HEK293 (cell line): ENCODE data around the gene MLLT3.

ENCODE experiments used
- CTCF ChIA-PET: fragments of 350-600 bp; formaldehyde crosslinking; extraction: SDS; loops from one replicate; lab custom pipeline; 2021; ENCODE audit warnings: antibody characterized with exemption; lab: Yijun Ruan, JAX
- POLR2A ChIA-PET: fragments of 300-600 bp; formaldehyde crosslinking; extraction: SDS; loops from one replicate; lab custom pipeline; 2020; ENCODE audit warnings: antibody characterized with exemption, inconsistent platforms; lab: Yijun Ruan, JAX
- H3K27ac ChIP-seq: fragments of 200-500 bp; sonication (Bioruptor generic); 2 replicates; pipeline ENCODE4 v1.5.1; 2014; ENCODE audit warnings: low read depth, low read length, control low read depth, inconsistent platforms; ENCODE audit errors: extremely low read depth
- H3K36me3 ChIP-seq, 2 experiments: fragments of 200-500 bp in 1 of 2; sonication (Bioruptor generic) in 1 of 2; 1 replicate in 1 of 2; 2 replicates in 1 of 2; pipeline ENCODE4 v1.5.1; 2014 to 2017; ENCODE audit warnings: inconsistent platforms in 2 of 2, low read length in 2 of 2; ENCODE audit not compliant: control insufficient read depth in 2 of 2, insufficient read depth in 1 of 2
- H3K4me1 ChIP-seq: fragments of 200-500 bp; sonication (Bioruptor generic); 2 replicates; pipeline ENCODE4 v1.5.1; 2014; ENCODE audit warnings: mild to moderate bottlenecking, low read length, inconsistent platforms; ENCODE audit not compliant: control insufficient read depth, insufficient read depth
- H3K4me3 ChIP-seq: 2 replicates; pipeline ENCODE4 v1.5.1; 2011; ENCODE audit warnings: low read depth, mild to moderate bottlenecking, control low read depth, low read length, moderate library complexity
- H3K9me3 ChIP-seq: fragments of 200-500 bp; sonication (Bioruptor generic); 2 replicates; pipeline ENCODE4 v1.5.1; 2014; ENCODE audit warnings: low read depth, low read length, inconsistent platforms; ENCODE audit not compliant: control insufficient read depth, insufficient read depth
- GLIS1 ChIP-seq: fragments of 450-650 bp; formaldehyde crosslinking; IDR thresholded peaks from 2 replicates; pipeline ENCODE4 v1.5.1; 2016; ENCODE audit warnings: missing biosample characterization, missing genetic modification characterization
- IKZF3 ChIP-seq: fragments of 450-650 bp; IDR thresholded peaks from 2 replicates; pipeline ENCODE4 v1.5.0; 2018; ENCODE audit warnings: missing biosample characterization, mild to moderate bottlenecking, missing genetic modification characterization, moderate library complexity
- OSR2 ChIP-seq: fragments of 450-650 bp; formaldehyde crosslinking; IDR thresholded peaks from 2 replicates; pipeline ENCODE4 v1.5.1; 2016; ENCODE audit warnings: missing biosample characterization, missing genetic modification characterization
- SP7 ChIP-seq: fragments of 450-650 bp; formaldehyde crosslinking; IDR thresholded peaks from 2 replicates; pipeline ENCODE4 v1.5.1; 2016; ENCODE audit warnings: missing biosample characterization, missing genetic modification characterization
- TRIM28 ChIP-seq: IDR thresholded peaks from 2 replicates; pipeline ENCODE4 v1.6.1; 2011; ENCODE audit warnings: low read length, control low read depth, borderline replicate concordance
- YY2 ChIP-seq: fragments of 450-650 bp; formaldehyde crosslinking; IDR thresholded peaks from 2 replicates; pipeline ENCODE4 v1.5.1; 2016; ENCODE audit warnings: missing biosample characterization, missing genetic modification characterization
- ZFP69B ChIP-seq: fragments of 450-650 bp; formaldehyde crosslinking; IDR thresholded peaks from 2 replicates; pipeline ENCODE4 v1.5.1; 2016; ENCODE audit warnings: missing biosample characterization, missing genetic modification characterization
- ZNF132 ChIP-seq: fragments of 450-650 bp; formaldehyde crosslinking; IDR thresholded peaks from 2 replicates; pipeline ENCODE4 v1.5.1; 2017; ENCODE audit warnings: missing biosample characterization, missing genetic modification characterization, borderline replicate concordance
- ZNF138 ChIP-seq: fragments of 450-650 bp; formaldehyde crosslinking; IDR thresholded peaks from 2 replicates; pipeline ENCODE4 v1.5.1; 2016; ENCODE audit warnings: missing biosample characterization, missing genetic modification characterization, borderline replicate concordance
- ZNF140 ChIP-seq: fragments of 450-650 bp; formaldehyde crosslinking; IDR thresholded peaks from 2 replicates; pipeline ENCODE4 v1.5.1; 2016; ENCODE audit warnings: missing biosample characterization, missing genetic modification characterization
- ZNF19 ChIP-seq: fragments of 450-650 bp; formaldehyde crosslinking; IDR thresholded peaks from 2 replicates; pipeline ENCODE4; 2016; ENCODE audit warnings: missing biosample characterization, missing genetic modification characterization, low read depth
- ZNF311 ChIP-seq: fragments of 450-650 bp; formaldehyde crosslinking; IDR thresholded peaks from 2 replicates; pipeline ENCODE4 v1.5.1; 2017; ENCODE audit warnings: missing biosample characterization, missing genetic modification characterization, borderline replicate concordance
- ZNF324 ChIP-seq: fragments of 450-650 bp; formaldehyde crosslinking; IDR thresholded peaks from 2 replicates; pipeline ENCODE4 v1.5.1; 2016; ENCODE audit warnings: missing biosample characterization, missing genetic modification characterization
- ZNF354C ChIP-seq: fragments of 450-650 bp; formaldehyde crosslinking; IDR thresholded peaks from 2 replicates; pipeline ENCODE4 v1.5.1; 2016; ENCODE audit warnings: missing biosample characterization, missing genetic modification characterization, low read depth, borderline replicate concordance
- ZNF366 ChIP-seq: fragments of 450-650 bp; formaldehyde crosslinking; conservative IDR thresholded peaks from 2 replicates; pipeline ENCODE4 v1.5.1; 2016; ENCODE audit warnings: missing biosample characterization, missing genetic modification characterization
- ZNF394 ChIP-seq: fragments of 450-650 bp; formaldehyde crosslinking; IDR thresholded peaks from 2 replicates; pipeline ENCODE4 v1.5.1; 2016; ENCODE audit warnings: missing biosample characterization, missing genetic modification characterization, mild to moderate bottlenecking, moderate library complexity, borderline replicate concordance
- ZNF510 ChIP-seq: fragments of 450-650 bp; formaldehyde crosslinking; IDR thresholded peaks from 2 replicates; pipeline ENCODE4 v1.5.1; 2018; ENCODE audit warnings: mild to moderate bottlenecking, missing genetic modification characterization, missing biosample characterization; ENCODE audit not compliant: insufficient replicate concordance
- ZNF560 ChIP-seq: fragments of 450-650 bp; formaldehyde crosslinking; IDR thresholded peaks from 2 replicates; pipeline ENCODE4 v1.5.1; 2017; ENCODE audit warnings: missing biosample characterization, missing genetic modification characterization, borderline replicate concordance
- ZNF571 ChIP-seq: fragments of 450-650 bp; formaldehyde crosslinking; IDR thresholded peaks from 2 replicates; pipeline ENCODE4 v1.5.0; 2017; ENCODE audit warnings: missing biosample characterization, missing genetic modification characterization
- ZNF777 ChIP-seq: fragments of 450-650 bp; formaldehyde crosslinking; IDR thresholded peaks from 2 replicates; pipeline ENCODE4 v1.5.1; 2017; ENCODE audit warnings: missing biosample characterization, missing genetic modification characterization, borderline replicate concordance
- ZNF791 ChIP-seq: fragments of 450-650 bp; formaldehyde crosslinking; IDR thresholded peaks from 2 replicates; pipeline ENCODE4 v1.5.1; 2016; ENCODE audit warnings: missing biosample characterization, missing genetic modification characterization
- ZSCAN23 ChIP-seq: fragments of 450-650 bp; formaldehyde crosslinking; IDR thresholded peaks from 2 replicates; pipeline ENCODE4 v1.5.1; 2016; ENCODE audit warnings: missing biosample characterization, missing genetic modification characterization
- TF ChIP-seq, protein P1 (sequence below): fragments of 450-650 bp; formaldehyde crosslinking; IDR thresholded peaks from 2 replicates; pipeline ENCODE4 v1.5.1; 2016; ENCODE audit warnings: missing biosample characterization, missing genetic modification characterization
- TF ChIP-seq, protein P2 (sequence below): fragments of 450-650 bp; formaldehyde crosslinking; IDR thresholded peaks from 2 replicates; pipeline ENCODE4 v1.5.1; 2016; ENCODE audit warnings: missing biosample characterization, missing genetic modification characterization
- TF ChIP-seq, protein P3 (sequence below): fragments of 450-650 bp; formaldehyde crosslinking; IDR thresholded peaks from 2 replicates; pipeline ENCODE4 v1.5.1; 2016; ENCODE audit warnings: missing biosample characterization, missing genetic modification characterization
- TF ChIP-seq, protein P4 (sequence below): sonication (generic); formaldehyde crosslinking; IDR thresholded peaks from 2 replicates; pipeline ENCODE4 v1.8.1; 2022; ENCODE audit warnings: mild to moderate bottlenecking, moderate library complexity, missing genetic modification reagents

The MLLT3 gene

DNA sequence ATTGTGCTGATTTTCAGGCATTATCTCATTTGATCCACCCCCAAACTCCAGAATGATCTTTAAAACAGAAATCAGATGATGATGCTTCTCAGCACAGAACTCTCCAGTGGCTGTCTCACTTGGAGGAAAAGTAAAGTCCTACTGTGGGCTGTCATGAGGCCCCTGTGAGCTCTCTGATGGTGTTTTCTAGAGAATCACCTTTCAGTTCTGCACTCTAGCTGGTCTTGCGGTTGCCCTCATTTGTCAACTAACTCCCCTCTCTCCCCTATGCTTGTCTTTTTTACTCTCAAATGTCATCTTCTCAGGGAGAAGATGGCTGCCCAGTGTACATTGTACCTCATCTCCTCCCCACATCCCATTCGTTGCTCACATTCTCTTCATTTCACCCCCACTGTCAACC, 295.8 kb downstream of the MLLT3 start:
- CTCF ChIA-PET: no interaction called here
- Histone ChIP-seq H3K4me1 (no peaks in the 10 kb centered on the region), H3K36me3 (no peaks in the 10 kb centered on the region), H3K27ac (no peak overlapping the region), H3K4me3 (no peak overlapping the region), H3K9me3 (no peaks in the 10 kb centered on the region)
- POLR2A ChIA-PET: no interaction called here
- no peak for TF ChIP-seq IKZF3 (tag by site-specific recombination)
- no peak for TF ChIP-seq ZNF366 (tag by site-specific recombination)
- TF ChIP-seq ZNF354C (tag by site-specific recombination): no peak
- TF ChIP-seq, protein P1, sequence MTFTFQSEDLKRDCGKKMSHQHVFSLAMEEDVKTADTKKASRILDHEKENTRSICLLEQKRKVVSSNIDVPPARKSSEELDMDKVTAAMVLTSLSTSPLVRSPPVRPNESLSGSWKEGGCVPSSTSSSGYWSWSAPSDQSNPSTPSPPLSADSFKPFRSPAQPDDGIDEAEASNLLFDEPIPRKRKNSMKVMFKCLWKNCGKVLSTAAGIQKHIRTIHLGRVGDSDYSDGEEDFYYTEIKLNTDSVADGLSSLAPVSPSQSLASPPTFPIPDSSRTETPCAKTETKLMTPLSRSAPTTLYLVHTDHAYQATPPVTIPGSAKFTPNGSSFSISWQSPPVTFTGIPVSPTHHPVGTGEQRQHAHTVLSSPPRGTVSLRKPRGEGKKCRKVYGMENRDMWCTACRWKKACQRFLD: no peak
- no peak for TF ChIP-seq ZNF791 (tag by site-specific recombination)
- TF ChIP-seq ZNF510 (tag by site-specific recombination): no peak
- TF ChIP-seq ZNF394 (tag by site-specific recombination): no peak
- TF ChIP-seq ZNF324 (tag by site-specific recombination): no peak
- TF ChIP-seq ZNF560 (tag by site-specific recombination): no peak

DNA sequence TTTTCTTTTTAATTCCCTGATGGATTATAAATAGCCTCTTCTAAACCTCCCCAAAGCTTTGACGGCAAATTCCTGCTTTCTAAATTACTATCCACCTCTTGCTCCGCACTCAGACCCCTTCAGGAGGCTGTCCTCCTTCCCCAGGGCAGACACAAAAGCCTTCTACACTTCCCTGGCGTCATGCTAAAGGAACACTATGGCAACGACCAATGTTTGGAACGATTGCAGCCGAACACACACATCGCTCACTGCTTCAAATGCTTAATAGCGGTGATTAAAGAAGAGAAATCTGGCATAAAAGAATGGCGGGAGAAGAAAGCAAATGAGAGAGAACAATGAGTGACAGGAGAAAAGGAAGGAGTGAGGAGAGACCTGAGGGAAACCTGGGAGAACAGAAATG, 297.3 kb downstream of the MLLT3 start:
- Histone ChIP-seq H3K9me3 (no peaks in the 10 kb centered on the region), H3K36me3 (no peaks in the 10 kb centered on the region), H3K4me1 (peaks cover 4% of the 10 kb centered on the region; the same call in 1 of the 2 replicates), H3K27ac (no peak overlapping the region), H3K4me3 (no peak overlapping the region)
- ChIA-PET CTCF (no interaction called here), POLR2A (interaction anchor here (1.4 kb wide), 1 partner anchor 297 kb away, joined by 3 read pairs; the partner anchor contains the start of gene MLLT3)
- TF ChIP-seq ZNF777 (tag by site-specific recombination): no peak

DNA sequence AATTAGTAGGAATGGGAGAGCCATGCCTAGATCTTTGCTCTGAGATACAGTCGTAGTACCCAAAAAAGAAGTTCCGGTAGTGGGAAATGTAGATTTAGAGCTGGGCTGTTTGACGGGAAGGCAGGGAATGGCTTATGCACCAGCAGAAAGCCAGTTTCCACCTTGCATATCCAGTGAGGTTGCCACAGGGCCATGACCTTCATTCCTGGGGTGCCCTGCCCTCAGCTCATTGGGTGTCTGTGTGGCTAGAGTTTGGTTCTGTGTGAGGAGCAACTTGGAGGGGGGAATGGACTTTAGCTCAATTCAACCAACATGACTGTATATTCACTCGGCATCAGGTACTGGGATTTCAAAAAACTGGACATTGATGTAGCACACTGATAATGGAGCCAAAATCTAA, 300.1 kb downstream of the MLLT3 start:
- peaks cover 10% of the 10 kb centered on the region for H3K4me1 ChIP-seq
- ChIA-PET POLR2A (no interaction called here), CTCF (interaction anchor here (0.6 to 1.0 kb wide), 4 partner anchors 8 to 22 kb away, joined by 3 to 4 read pairs (median 3); no protein-coding TSS in a partner anchor)
- no peaks in the 10 kb centered on the region for H3K36me3 ChIP-seq
- no peak overlapping the region for H3K4me3 ChIP-seq
- H3K9me3 ChIP-seq: no peaks in the 10 kb centered on the region
- H3K27ac ChIP-seq: no peak overlapping the region
- no peak for TF ChIP-seq YY2
- TF ChIP-seq ZNF311 (tag by site-specific recombination): no peak
- TF ChIP-seq SP7 (tag by site-specific recombination): no peak
- TF ChIP-seq, protein P2, sequence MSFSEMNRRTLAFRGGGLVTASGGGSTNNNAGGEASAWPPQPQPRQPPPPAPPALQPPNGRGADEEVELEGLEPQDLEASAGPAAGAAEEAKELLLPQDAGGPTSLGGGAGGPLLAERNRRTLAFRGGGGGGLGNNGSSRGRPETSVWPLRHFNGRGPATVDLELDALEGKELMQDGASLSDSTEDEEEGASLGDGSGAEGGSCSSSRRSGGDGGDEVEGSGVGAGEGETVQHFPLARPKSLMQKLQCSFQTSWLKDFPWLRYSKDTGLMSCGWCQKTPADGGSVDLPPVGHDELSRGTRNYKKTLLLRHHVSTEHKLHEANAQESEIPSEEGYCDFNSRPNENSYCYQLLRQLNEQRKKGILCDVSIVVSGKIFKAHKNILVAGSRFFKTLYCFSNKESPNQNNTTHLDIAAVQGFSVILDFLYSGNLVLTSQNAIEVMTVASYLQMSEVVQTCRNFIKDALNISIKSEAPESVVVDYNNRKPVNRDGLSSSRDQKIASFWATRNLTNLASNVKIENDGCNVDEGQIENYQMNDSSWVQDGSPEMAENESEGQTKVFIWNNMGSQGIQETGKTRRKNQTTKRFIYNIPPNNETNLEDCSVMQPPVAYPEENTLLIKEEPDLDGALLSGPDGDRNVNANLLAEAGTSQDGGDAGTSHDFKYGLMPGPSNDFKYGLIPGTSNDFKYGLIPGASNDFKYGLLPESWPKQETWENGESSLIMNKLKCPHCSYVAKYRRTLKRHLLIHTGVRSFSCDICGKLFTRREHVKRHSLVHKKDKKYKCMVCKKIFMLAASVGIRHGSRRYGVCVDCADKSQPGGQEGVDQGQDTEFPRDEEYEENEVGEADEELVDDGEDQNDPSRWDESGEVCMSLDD (tag by site-specific recombination): no peak
- no peak for TF ChIP-seq ZFP69B (tag by site-specific recombination)
- no peak for TF ChIP-seq ZNF132 (tag by site-specific recombination)
- TF ChIP-seq TRIM28: no peak
- TF ChIP-seq ZNF19 (tag by site-specific recombination): no peak
- TF ChIP-seq, protein P3, sequence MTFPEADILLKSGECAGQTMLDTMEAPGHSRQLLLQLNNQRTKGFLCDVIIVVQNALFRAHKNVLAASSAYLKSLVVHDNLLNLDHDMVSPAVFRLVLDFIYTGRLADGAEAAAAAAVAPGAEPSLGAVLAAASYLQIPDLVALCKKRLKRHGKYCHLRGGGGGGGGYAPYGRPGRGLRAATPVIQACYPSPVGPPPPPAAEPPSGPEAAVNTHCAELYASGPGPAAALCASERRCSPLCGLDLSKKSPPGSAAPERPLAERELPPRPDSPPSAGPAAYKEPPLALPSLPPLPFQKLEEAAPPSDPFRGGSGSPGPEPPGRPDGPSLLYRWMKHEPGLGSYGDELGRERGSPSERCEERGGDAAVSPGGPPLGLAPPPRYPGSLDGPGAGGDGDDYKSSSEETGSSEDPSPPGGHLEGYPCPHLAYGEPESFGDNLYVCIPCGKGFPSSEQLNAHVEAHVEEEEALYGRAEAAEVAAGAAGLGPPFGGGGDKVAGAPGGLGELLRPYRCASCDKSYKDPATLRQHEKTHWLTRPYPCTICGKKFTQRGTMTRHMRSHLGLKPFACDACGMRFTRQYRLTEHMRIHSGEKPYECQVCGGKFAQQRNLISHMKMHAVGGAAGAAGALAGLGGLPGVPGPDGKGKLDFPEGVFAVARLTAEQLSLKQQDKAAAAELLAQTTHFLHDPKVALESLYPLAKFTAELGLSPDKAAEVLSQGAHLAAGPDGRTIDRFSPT (tag by site-specific recombination): no peak
- TF ChIP-seq GLIS1 (tag by site-specific recombination): no peak
- TF ChIP-seq, protein P4, sequence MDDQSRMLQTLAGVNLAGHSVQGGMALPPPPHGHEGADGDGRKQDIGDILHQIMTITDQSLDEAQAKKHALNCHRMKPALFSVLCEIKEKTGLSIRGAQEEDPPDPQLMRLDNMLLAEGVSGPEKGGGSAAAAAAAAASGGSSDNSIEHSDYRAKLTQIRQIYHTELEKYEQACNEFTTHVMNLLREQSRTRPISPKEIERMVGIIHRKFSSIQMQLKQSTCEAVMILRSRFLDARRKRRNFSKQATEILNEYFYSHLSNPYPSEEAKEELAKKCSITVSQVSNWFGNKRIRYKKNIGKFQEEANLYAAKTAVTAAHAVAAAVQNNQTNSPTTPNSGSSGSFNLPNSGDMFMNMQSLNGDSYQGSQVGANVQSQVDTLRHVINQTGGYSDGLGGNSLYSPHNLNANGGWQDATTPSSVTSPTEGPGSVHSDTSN: no peak
- no peak for TF ChIP-seq ZNF791 (tag by site-specific recombination)
- TF ChIP-seq OSR2 (tag by site-specific recombination): no peak
- TF ChIP-seq ZNF138 (tag by site-specific recombination): no peak
- TF ChIP-seq ZSCAN23 (tag by site-specific recombination): no peak
- no peak for TF ChIP-seq ZNF571 (tag by site-specific recombination)
- no peak for TF ChIP-seq ZNF140 (tag by site-specific recombination)
